Neutrophil (primary cell): Measurements from ENCODE around the gene TMEM44.

Source experiments
- H3K27ac ChIP-seq: fragments of 200-600 bp; sonication (generic); 2 replicates; pipeline ENCODE4 v1.5.1; 2016; ENCODE audit warnings: mild to moderate bottlenecking, moderate library complexity
- H3K27me3 ChIP-seq: fragments of 200-600 bp; sonication (generic); 2 replicates; pipeline ENCODE4 v1.6.0; 2016; ENCODE audit warnings: mild to moderate bottlenecking
- H3K36me3 ChIP-seq: fragments of 200-600 bp; sonication (generic); 2 replicates; pipeline ENCODE4 v1.5.1; 2017
- H3K4me1 ChIP-seq, 2 experiments: fragments of 200-600 bp in 1 of 2; sonication (generic) in 1 of 2; 1 replicate in 1 of 2; 2 replicates in 1 of 2; pipeline versions ENCODE4 v1.5.1 to v1.6.1; 2013 to 2016; ENCODE audit warnings: low read depth in 1 of 2, low read length in 1 of 2, mild to moderate bottlenecking in 1 of 2, moderate library complexity in 1 of 2; ENCODE audit not compliant: control insufficient read depth in 1 of 2, insufficient read depth in 1 of 2
- H3K4me3 ChIP-seq, 2 experiments: fragments of 200-600 bp in 1 of 2; sonication (generic) in 1 of 2; 1 replicate in 1 of 2; 2 replicates in 1 of 2; pipeline ENCODE4 v1.5.1; 2013 to 2016; ENCODE audit warnings: low read depth in 1 of 2, low read length in 1 of 2, mild to moderate bottlenecking in 1 of 2, moderate library complexity in 1 of 2
- H3K9me3 ChIP-seq: fragments of 200-600 bp; sonication (generic); 2 replicates; pipeline ENCODE4 v1.5.1; 2016
- CTCF ChIP-seq: fragments of 200-600 bp; sonication (generic); IDR thresholded peaks from 2 replicates; pipeline ENCODE4 v1.5.1; 2016; ENCODE audit warnings: antibody characterized with exemption

Gene TMEM44

GRCh38 chr3:194675680-194676079, 42.5 kb upstream of the TMEM44 start:
- TF ChIP-seq CTCF: no peak
- Histone ChIP-seq H3K9me3 (no peaks in the 10 kb centered on the region), H3K27ac (no peak overlapping the region), H3K36me3 (no peaks in the 10 kb centered on the region), H3K27me3 (peaks cover 9% of the 10 kb centered on the region), H3K4me3 (no peak overlapping the region), H3K4me1 (peaks cover 17 to 20% of the 10 kb centered on the region in 2 experiments)

GRCh38 chr3:194675081-194675640, 41.9 kb upstream of the TMEM44 start:
- Histone ChIP-seq H3K27ac (no peak overlapping the region), H3K4me1 (peaks cover 17 to 20% of the 10 kb centered on the region in 2 experiments), H3K36me3 (no peaks in the 10 kb centered on the region), H3K9me3 (no peaks in the 10 kb centered on the region), H3K4me3 (no peak overlapping the region), H3K27me3 (peaks cover 9% of the 10 kb centered on the region)
- no peak for TF ChIP-seq CTCF

- no peak for TF ChIP-seq CTCF
- H3K27ac ChIP-seq: no peak overlapping the region
- H3K4me3 ChIP-seq: no peak overlapping the region
- peaks cover 4% of the 10 kb centered on the region for H3K36me3 ChIP-seq
- H3K4me1 ChIP-seq: peaks cover 17 to 20% of the 10 kb centered on the region in 2 experiments
- H3K27me3 ChIP-seq: peaks cover 9% of the 10 kb centered on the region
- no peaks in the 10 kb centered on the region for H3K9me3 ChIP-seq
Measured at GRCh38 chr3:194673761-194674160, 40.5 kb upstream of the TMEM44 start.

- peaks cover 4% of the 10 kb centered on the region for H3K36me3 ChIP-seq
- no peak for TF ChIP-seq CTCF
- H3K9me3 ChIP-seq: no peaks in the 10 kb centered on the region
- H3K4me3 ChIP-seq: peak overlapping the region; percentile 79 to 87
- peak overlapping the region; percentile 93 for H3K27ac ChIP-seq
- H3K4me1 ChIP-seq: peaks cover 17 to 20% of the 10 kb centered on the region in 2 experiments
- H3K27me3 ChIP-seq: peaks cover 9% of the 10 kb centered on the region
Measured at GRCh38 chr3:194672876-194673275, 39.7 kb upstream of the TMEM44 start.

- peaks cover 9% of the 10 kb centered on the region for H3K27me3 ChIP-seq
- H3K27ac ChIP-seq: peak within 1 kb of the TSS; percentile 93
- H3K4me3 ChIP-seq: peak within 1 kb of the TSS; percentile 79 to 87
- peak; percentile 24 for TF ChIP-seq CTCF
- peaks cover 17 to 20% of the 10 kb centered on the region in 2 experiments for H3K4me1 ChIP-seq
- H3K9me3 ChIP-seq: no peaks in the 10 kb centered on the region
- peaks cover 4% of the 10 kb centered on the region for H3K36me3 ChIP-seq
Measured at GRCh38 chr3:194671900-194672808, 38.9 kb upstream of the TMEM44 start, which contains the start of gene LSG1. LSG1 (minus strand) TSS chr3:194672191; CDS start chr3:194672162, 29 bp downstream.
